ENCODE data around the gene NFATC2.

DNA sequence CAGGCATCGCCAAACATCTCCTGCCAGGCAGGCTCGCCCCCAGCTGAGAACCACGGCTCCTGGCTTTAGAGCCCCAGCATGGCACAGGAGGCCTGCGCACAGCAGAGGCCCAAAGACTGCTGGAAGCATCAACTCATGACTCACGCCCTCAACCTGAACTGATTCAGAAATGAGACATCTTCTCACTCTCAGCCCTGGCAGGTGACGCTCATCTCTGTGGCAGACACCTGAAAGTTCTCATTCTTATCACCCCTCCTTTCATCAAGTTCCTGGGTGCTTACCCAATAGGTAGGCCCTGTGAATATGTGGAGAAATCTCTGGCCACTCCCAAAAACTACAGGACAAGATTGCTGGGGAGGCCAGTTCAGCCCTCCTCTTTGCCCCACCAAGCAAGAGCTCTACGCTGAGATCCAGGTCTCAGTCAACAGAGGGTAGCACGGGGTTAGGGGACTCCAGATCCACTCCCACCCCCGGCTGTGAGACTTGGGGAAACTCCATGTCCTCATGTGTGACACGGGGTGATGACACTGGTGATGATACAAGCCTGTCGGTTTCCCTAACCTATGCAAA, 11.3 kb downstream of the NFATC2 start:
- TF ChIP-seq, protein P1, sequence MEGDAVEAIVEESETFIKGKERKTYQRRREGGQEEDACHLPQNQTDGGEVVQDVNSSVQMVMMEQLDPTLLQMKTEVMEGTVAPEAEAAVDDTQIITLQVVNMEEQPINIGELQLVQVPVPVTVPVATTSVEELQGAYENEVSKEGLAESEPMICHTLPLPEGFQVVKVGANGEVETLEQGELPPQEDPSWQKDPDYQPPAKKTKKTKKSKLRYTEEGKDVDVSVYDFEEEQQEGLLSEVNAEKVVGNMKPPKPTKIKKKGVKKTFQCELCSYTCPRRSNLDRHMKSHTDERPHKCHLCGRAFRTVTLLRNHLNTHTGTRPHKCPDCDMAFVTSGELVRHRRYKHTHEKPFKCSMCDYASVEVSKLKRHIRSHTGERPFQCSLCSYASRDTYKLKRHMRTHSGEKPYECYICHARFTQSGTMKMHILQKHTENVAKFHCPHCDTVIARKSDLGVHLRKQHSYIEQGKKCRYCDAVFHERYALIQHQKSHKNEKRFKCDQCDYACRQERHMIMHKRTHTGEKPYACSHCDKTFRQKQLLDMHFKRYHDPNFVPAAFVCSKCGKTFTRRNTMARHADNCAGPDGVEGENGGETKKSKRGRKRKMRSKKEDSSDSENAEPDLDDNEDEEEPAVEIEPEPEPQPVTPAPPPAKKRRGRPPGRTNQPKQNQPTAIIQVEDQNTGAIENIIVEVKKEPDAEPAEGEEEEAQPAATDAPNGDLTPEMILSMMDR (IDR thresholded peaks at IDR 0.05; ENCODE audit: insufficient read depth, low read length, poor library complexity, severe bottlenecking) = no peak
- no peak for TF ChIP-seq EZH2phosphoT487 (conservative IDR thresholded peaks at IDR 0.05; ENCODE audit: low read length)

Measured in SU-DHL-6 (cell line).